PC-9 (cell line): ENCODE data around the gene CAMTA1. TPM values are rescaled to one million over a fixed set of nuclear protein-coding genes. Genes with fewer than 3 reads are reported as not detected.

Source experiments
- BruUV-seq: library from RNA; stranded (reverse); fragments of 400-500 nt; replicated peaks from 2 replicates; lab custom pipeline; 2021; lab: Mats Ljungman, UMichigan
- CTCF ChIA-PET: fragments of 300-600 bp; sonication (Branson Sonifier 250); formaldehyde crosslinking; loops from one replicate; lab custom pipeline; 2022; ENCODE audit warnings: antibody characterized with exemption; lab: Charles Lee
- POLR2A ChIA-PET: fragments of 300-600 bp; sonication (Branson Sonifier 250); formaldehyde crosslinking; loops from one replicate; lab custom pipeline; 2022; ENCODE audit warnings: antibody characterized with exemption; ENCODE audit not compliant: unreplicated experiment; lab: Charles Lee
- DNase-seq, 2 experiments: peaks; one replicate each; pipeline versions ENCODE4 v3.0.0 to v3.0.0-alpha.2; 2015 to 2022; ENCODE audit warnings: mixed read lengths in 1 of 2
- H2AFZ ChIP-seq: fragments of 200-600 bp; sonication (generic); 2 replicates; pipeline ENCODE4 v1.8.1; 2017; ENCODE audit warnings: antibody characterized with exemption
- H3F3A ChIP-seq: fragments of 200-600 bp; sonication (generic); 2 replicates; pipeline ENCODE4 v1.8.1; 2017; ENCODE audit warnings: antibody characterized with exemption, mild to moderate bottlenecking, low read depth; ENCODE audit not compliant: insufficient read depth
- H3K27ac ChIP-seq: fragments of 200-600 bp; sonication (generic); 2 replicates; pipeline ENCODE4 v1.6.1; 2016; ENCODE audit warnings: mixed run types
- H3K27me3 ChIP-seq: fragments of 200-600 bp; sonication (generic); 2 replicates; pipeline ENCODE4 v1.6.1; 2016; ENCODE audit warnings: low read depth, mixed run types; ENCODE audit not compliant: insufficient read depth
- H3K36me3 ChIP-seq: fragments of 200-600 bp; sonication (generic); 2 replicates; pipeline ENCODE4 v1.6.1; 2016; ENCODE audit warnings: low read depth, mixed run types
- H3K4me1 ChIP-seq: fragments of 200-600 bp; sonication (generic); replicated peaks from 2 replicates; pipeline ENCODE4 v1.6.1; 2016; ENCODE audit warnings: mixed run types; ENCODE audit not compliant: insufficient read depth
- H3K4me2 ChIP-seq: fragments of 200-600 bp; sonication (generic); 2 replicates; pipeline ENCODE4 v1.6.1; 2017; ENCODE audit warnings: mixed run types
- H3K4me3 ChIP-seq: fragments of 200-600 bp; sonication (generic); 2 replicates; pipeline ENCODE4 v1.6.1; 2016; ENCODE audit warnings: mixed run types
- H3K79me2 ChIP-seq: fragments of 200-600 bp; sonication (generic); 2 replicates; pipeline ENCODE4 v1.6.1; 2017; ENCODE audit warnings: low read depth, mixed run types
- H3K9me2 ChIP-seq: fragments of 200-600 bp; sonication (generic); 2 replicates; pipeline ENCODE4 v1.8.1; 2017; ENCODE audit warnings: mild to moderate bottlenecking; ENCODE audit not compliant: insufficient read depth
- H3K9me3 ChIP-seq: fragments of 200-600 bp; sonication (generic); 2 replicates; pipeline ENCODE4 v1.8.1; 2016; ENCODE audit warnings: low read depth; ENCODE audit not compliant: insufficient read depth
- H4K20me1 ChIP-seq: fragments of 200-600 bp; sonication (generic); 2 replicates; pipeline ENCODE4 v1.8.1; 2017; ENCODE audit not compliant: insufficient read depth
- CTCF ChIP-seq: fragments of 200-600 bp; sonication (generic); conservative IDR thresholded peaks from 2 replicates; pipeline ENCODE4 v1.6.1; 2017; ENCODE audit warnings: mixed run types, antibody characterized with exemption, mild to moderate bottlenecking, moderate library complexity
- EZH2 ChIP-seq: fragments of 200-600 bp; sonication (generic); IDR thresholded peaks from 2 replicates; pipeline ENCODE4 v1.8.0; 2017; ENCODE audit warnings: antibody characterized with exemption, low read depth
- intact Hi-C: fragments of 100-400 bp; cut with micrococcal nuclease; formaldehyde crosslinking; loops from one replicate; pipeline ENCODE4 v1.10.0; 2022; ENCODE audit not compliant: unreplicated experiment
- total RNA-seq: library from RNA; stranded (reverse); gene quantifications from 2 replicates; pipeline ENCODE4 v1.2.3, GENCODE V29; 2021

CAMTA1 gene
- total RNA-seq, 1 experiment from 2014 or later, result 72.3 TPM

GRCh38 chr1:7097938-7098592 is 312.8 kb downstream of the CAMTA1 start:
- H3K9me3 ChIP-seq, result no peaks in the 10 kb centered on the region
- peaks cover 74% of the 10 kb centered on the region for H3K27me3 ChIP-seq
- ChIA-PET POLR2A (no interaction called here), CTCF (no interaction called here)
- no peaks in the 10 kb centered on the region for H3K36me3 ChIP-seq
- TF ChIP-seq EZH2, result no peak
- intact Hi-C loops, result no loop called here
- no peaks in the 10 kb centered on the region for H3K4me1 ChIP-seq
- H3K79me2 ChIP-seq, result no peaks in the 10 kb centered on the region
- H3K4me3 ChIP-seq, result no peak overlapping the region
- H3K4me2 ChIP-seq, result no peak overlapping the region
- no peaks in the 10 kb centered on the region for H4K20me1 ChIP-seq
- no TSS peak for BruUV-seq
- H2AFZ ChIP-seq, result no peak overlapping the region
- no peak overlapping the region for H3K27ac ChIP-seq
- no peak for DNase-seq
- H3F3A ChIP-seq, result no peaks in the 10 kb centered on the region
- H3K9me2 ChIP-seq, result no peaks in the 10 kb centered on the region

- TF ChIP-seq CTCF (no peak), EZH2 (no peak)
- Histone ChIP-seq H3K9me3 (no peaks in the 10 kb centered on the region), H4K20me1 (no peaks in the 10 kb centered on the region), H3K4me2 (no peak overlapping the region), H3K9me2 (no peaks in the 10 kb centered on the region), H3K79me2 (no peaks in the 10 kb centered on the region), H3K36me3 (no peaks in the 10 kb centered on the region), H2AFZ (no peak overlapping the region), H3K4me1 (no peaks in the 10 kb centered on the region), H3K27me3 (peaks cover 68% of the 10 kb centered on the region), H3K27ac (no peak overlapping the region), H3K4me3 (no peak overlapping the region), H3F3A (peaks cover 5% of the 10 kb centered on the region)
- no peak for DNase-seq
- CTCF ChIA-PET, result no interaction called here
- no TSS peak for BruUV-seq
- POLR2A ChIA-PET, result no interaction called here
- intact Hi-C loops, result no loop called here
These were observed 313.4 kb downstream of the CAMTA1 start for GRCh38 chr1:7098641-7099040.

GRCh38 chr1:7100479-7100878 is 315.2 kb downstream of the CAMTA1 start:
- intact Hi-C loops, result no loop called here
- no TSS peak for BruUV-seq
- no peak for DNase-seq
- H3K27me3 ChIP-seq, result peaks cover 54% of the 10 kb centered on the region
- H3F3A ChIP-seq, result peaks cover 10% of the 10 kb centered on the region
- H3K9me3 ChIP-seq, result no peaks in the 10 kb centered on the region
- no peak overlapping the region for H3K27ac ChIP-seq
- H2AFZ ChIP-seq, result no peak overlapping the region
- H3K79me2 ChIP-seq, result no peaks in the 10 kb centered on the region
- H4K20me1 ChIP-seq, result no peaks in the 10 kb centered on the region
- no peaks in the 10 kb centered on the region for H3K9me2 ChIP-seq
- POLR2A ChIA-PET, result no interaction called here
- H3K4me3 ChIP-seq, result no peak overlapping the region
- H3K4me2 ChIP-seq, result no peak overlapping the region
- no peaks in the 10 kb centered on the region for H3K36me3 ChIP-seq
- TF ChIP-seq CTCF (no peak), EZH2 (no peak)
- H3K4me1 ChIP-seq, result no peaks in the 10 kb centered on the region
- CTCF ChIA-PET, result no interaction called here

GRCh38 chr1:7101187-7101586 is 315.9 kb downstream of the CAMTA1 start:
- Histone ChIP-seq H3K27ac (no peak overlapping the region), H3K9me3 (no peaks in the 10 kb centered on the region), H3K79me2 (no peaks in the 10 kb centered on the region), H3K4me2 (no peak overlapping the region), H3F3A (peaks cover 10% of the 10 kb centered on the region), H3K4me3 (no peak overlapping the region), H2AFZ (no peak overlapping the region), H3K4me1 (no peaks in the 10 kb centered on the region), H3K27me3 (peaks cover 51% of the 10 kb centered on the region), H3K9me2 (no peaks in the 10 kb centered on the region), H4K20me1 (no peaks in the 10 kb centered on the region), H3K36me3 (no peaks in the 10 kb centered on the region)
- intact Hi-C loops, result no loop called here
- POLR2A ChIA-PET, result no interaction called here
- no peak for DNase-seq
- TF ChIP-seq CTCF (no peak), EZH2 (no peak)
- CTCF ChIA-PET, result no interaction called here
- no TSS peak for BruUV-seq
